ENCODE measurements around the gene TMEM156.

DNA sequence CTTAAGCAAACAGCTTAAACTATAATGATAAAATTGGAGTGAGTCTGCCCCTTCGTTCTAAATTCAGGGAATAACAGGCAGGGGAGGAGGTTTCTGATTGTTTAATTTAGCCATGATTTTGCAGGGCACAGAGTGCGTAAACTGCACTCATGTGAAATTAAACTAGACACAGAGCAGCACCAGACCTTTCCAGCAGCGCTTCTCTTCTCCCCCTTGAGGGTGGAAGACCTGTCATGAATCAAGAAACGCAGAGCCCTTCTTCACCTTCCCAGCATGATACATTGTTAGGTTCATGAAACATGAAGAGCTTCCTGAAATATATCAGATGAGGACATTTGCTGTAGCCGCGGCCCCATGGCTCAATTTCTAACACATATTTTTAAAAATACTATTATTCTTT, 101.5 kb downstream of the TMEM156 start:
- TF ChIP-seq POLR2A (IDR thresholded peaks at IDR 0.05), result no peak
- TF ChIP-seq CTCF (IDR thresholded peaks at IDR 0.05), result no peak
- no peak for TF ChIP-seq POLR2AphosphoS5 (IDR thresholded peaks at IDR 0.05)

All from breast epithelium (tissue), 3 donors.